A204.1 (cell line): Measurements from ENCODE around the gene USP17L13.
"Not testable (repeated sequence)": the region's sequence is repeated elsewhere in the genome, so short reads cannot be mapped to it uniquely, and the experiment has no call there.

Source experiments
- FAIRE-seq: peaks from 2 replicates; lab custom pipeline; 2012; peaks lifted over from hg19 to GRCh38; lab: Jason Lieb, UNC

Gene USP17L13, protein sequence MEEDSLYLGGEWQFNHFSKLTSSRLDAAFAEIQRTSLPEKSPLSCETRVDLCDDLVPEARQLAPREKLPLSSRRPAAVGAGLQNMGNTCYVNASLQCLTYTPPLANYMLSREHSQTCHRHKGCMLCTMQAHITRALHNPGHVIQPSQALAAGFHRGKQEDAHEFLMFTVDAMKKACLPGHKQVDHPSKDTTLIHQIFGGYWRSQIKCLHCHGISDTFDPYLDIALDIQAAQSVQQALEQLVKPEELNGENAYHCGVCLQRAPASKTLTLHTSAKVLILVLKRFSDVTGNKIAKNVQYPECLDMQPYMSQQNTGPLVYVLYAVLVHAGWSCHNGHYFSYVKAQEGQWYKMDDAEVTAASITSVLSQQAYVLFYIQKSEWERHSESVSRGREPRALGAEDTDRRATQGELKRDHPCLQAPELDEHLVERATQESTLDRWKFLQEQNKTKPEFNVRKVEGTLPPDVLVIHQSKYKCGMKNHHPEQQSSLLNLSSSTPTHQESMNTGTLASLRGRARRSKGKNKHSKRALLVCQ

DNA sequence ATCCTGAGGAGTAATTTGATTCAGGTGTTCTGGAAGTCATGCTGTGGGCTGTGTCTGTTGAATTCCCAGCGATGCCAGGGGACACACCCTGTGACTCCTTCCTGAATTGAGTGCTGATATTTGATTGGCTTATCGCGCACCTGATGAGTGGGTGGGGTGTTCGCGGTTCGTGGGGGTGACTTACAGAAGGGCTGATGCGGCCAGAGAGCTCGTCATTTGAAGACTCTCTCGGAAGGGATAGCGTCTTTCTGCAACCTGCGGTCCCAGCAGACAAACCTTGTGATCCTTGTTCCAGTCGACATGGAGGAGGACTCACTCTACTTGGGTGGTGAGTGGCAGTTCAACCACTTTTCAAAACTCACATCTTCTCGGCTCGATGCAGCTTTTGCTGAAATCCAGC, at the start of gene USP17L13:
Gene USP17L13, plus strand, starts transcription at position 301 of the 400 bp plus-strand sequence. Its CDS starts 0 bp downstream, at position 301.
- FAIRE-seq, result not testable (repeated sequence)

DNA sequence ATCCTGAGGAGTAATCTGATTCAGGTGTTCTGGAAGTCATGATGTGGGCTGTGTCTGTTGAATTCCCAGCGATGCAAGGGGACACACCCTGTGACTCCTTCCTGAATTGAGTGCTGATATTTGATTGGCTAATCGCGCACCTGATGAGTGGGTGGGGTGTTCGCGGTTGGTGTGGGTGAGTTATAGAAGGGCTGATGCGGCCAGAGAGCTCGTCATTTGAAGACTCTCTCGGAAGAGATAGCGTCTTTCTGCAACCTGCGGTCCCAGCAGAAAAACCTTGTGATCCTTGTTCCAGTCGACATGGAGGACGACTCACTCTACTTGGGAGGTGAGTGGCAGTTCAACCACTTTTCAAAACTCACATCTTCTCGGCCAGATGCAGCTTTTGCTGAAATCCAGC, 14.3 kb upstream of the USP17L13 start, which contains the start of gene USP17L10:
Gene USP17L10, plus strand, starts transcription at position 301 of the 400 bp plus-strand sequence. Its CDS starts 0 bp downstream, at position 301.
- not testable (repeated sequence) for FAIRE-seq

DNA sequence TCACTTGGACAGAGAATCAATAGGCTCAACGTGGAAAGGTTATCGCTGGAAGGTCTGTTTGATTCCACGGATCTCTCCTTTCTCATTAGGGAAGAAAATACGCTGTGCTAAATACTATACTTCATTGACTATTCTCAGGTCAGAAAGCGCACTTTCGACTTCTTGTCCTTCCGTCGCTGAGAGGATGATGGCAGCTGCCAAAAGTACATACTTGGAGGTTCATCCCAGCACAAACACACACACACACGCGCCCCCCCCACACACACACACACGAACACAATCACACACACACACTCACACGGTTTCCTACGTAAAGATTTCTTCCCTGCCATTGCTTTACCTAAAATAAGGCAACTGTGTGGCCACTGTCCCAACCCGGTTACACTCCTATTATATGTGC, 10.0 kb upstream of the USP17L13 start:
- not testable (repeated sequence) for FAIRE-seq

DNA sequence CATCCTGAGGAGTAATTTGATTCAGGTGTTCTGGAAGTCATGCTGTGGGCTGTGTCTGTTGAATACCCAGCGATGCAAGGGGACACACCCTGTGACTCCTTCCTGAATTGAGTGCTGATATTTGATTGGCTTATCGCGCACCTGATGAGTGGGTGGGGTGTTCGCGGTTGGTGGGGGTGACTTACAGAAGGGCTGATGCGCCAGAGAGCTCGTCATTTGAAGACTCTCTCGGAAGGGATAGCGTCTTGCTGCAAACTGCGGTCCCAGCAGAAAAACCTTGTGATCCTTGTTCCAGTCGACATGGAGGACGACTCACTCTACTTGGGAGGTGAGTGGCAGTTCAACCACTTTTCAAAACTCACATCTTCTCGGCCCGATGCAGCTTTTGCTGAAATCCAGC, 9.6 kb upstream of the USP17L13 start, which contains the start of gene USP17L11:
Gene USP17L11, plus strand, starts transcription at position 301 of the 400 bp plus-strand sequence. Its CDS starts 0 bp downstream, at position 301.
- FAIRE-seq, result not testable (repeated sequence)

DNA sequence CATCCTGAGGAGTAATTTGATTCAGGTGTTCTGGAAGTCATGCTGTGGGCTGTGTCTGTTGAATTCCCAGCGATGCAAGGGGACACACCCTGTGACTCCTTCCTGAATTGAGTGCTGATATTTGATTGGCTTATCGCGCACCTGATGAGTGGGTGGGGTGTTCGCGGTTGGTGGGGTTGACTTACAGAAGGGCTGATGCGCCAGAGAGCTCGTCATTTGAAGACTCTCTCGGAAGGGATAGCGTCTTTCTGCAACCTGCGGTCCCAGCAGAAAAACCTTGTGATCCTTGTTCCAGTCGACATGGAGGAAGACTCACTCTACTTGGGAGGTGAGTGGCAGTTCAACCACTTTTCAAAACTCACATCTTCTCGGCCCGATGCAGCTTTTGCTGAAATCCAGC, 4.8 kb upstream of the USP17L13 start, which contains the start of gene USP17L12:
Gene USP17L12, plus strand, starts transcription at position 301 of the 400 bp plus-strand sequence. Its CDS starts 0 bp downstream, at position 301.
- not testable (repeated sequence) for FAIRE-seq

DNA sequence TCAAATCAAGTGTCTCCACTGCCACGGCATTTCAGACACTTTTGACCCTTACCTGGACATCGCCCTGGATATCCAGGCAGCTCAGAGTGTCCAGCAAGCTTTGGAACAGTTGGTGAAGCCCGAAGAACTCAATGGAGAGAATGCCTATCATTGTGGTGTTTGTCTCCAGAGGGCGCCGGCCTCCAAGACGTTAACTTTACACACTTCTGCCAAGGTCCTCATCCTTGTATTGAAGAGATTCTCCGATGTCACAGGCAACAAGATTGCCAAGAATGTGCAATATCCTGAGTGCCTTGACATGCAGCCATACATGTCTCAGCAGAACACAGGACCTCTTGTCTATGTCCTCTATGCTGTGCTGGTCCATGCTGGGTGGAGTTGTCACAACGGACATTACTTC, 5.6 kb downstream of the USP17L13 start:
- FAIRE-seq, result not testable (repeated sequence)

DNA sequence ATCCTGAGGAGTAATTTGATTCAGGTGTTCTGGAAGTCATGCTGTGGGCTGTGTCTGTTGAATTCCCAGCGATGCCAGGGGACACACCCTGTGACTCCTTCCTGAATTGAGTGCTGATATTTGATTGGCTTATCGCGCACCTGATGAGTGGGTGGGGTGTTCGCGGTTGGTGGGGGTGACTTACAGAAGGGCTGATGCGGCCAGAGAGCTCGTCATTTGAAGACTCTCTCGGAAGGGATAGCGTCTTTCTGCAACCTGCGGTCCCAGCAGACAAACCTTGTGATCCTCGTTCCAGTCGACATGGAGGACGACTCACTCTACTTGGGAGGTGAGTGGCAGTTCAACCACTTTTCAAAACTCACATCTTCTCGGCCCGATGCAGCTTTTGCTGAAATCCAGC, 9.4 kb downstream of the USP17L13 start, which contains the start of gene USP17L15:
Gene USP17L15, plus strand, starts transcription at position 301 of the 400 bp plus-strand sequence. Its CDS starts 0 bp downstream, at position 301.
- not testable (repeated sequence) for FAIRE-seq

DNA sequence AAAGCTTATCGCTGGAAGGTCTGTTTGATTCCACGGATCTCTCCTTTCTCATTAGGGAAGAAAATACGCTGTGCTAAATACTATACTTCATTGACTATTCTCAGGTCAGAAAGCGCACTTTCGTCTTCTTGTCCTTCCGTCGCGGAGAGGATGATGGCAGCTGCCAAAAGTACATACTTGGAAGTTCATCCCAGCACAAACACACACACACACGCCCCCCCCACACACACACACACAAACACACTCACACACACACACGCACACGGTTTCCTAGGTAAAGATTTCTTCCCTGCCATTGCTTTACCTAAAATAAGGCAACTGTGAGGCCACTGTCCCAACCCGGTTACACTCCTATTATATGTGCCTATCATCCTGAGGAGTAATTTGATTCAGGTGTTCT, 13.8 kb downstream of the USP17L13 start:
- FAIRE-seq, result not testable (repeated sequence)

DNA sequence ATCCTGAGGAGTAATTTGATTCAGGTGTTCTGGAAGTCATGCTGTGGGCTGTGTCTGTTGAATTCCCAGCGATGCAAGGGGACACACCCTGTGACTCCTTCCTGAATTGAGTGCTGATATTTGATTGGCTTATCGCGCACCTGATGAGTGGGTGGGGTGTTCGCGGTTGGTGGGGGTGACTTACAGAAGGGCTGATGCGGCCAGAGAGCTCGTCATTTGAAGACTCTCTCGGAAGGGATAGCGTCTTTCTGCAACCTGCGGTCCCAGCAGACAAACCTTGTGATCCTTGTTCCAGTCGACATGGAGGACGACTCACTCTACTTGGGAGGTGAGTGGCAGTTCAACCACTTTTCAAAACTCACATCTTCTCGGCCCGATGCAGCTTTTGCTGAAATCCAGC, 18.9 kb downstream of the USP17L13 start, which contains the start of gene USP17L17:
Gene USP17L17, plus strand, starts transcription at position 301 of the 400 bp plus-strand sequence. Its CDS starts 0 bp downstream, at position 301.
- FAIRE-seq, result not testable (repeated sequence)

DNA sequence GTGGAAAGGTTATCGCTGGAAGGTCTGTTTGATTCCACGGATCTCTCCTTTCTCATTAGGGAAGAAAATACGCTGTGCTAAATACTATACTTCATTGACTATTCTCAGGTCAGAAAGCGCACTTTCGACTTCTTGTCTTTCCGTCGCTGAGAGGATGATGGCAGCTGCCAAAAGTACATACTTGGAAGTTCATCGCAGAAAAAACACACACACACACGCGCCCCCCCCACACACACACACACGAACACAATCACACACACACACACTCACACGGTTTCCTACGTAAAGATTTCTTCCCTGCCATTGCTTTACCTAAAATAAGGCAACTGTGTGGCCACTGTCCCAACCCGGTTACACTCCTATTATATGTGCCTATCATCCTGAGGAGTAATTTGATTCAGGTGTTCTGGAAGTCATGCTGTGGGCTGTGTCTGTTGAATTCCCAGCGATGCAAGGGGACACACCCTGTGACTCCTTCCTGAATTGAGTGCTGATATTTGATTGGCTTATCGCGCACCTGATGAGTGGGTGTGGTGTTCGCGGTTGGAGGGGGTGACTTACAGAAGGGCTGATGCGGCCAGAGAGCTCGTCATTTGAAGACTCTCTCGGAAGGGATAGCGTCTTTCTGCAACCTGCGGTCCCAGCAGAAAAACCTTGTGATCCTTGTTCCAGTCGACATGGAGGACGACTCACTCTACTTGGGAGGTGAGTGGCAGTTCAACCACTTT, 23.4 kb downstream of the USP17L13 start, which contains the start of gene USP17L18:
Gene USP17L18, plus strand, starts transcription at position 678 of the 728 bp plus-strand sequence. Its CDS starts 0 bp downstream, at position 678.
- FAIRE-seq, result not testable (repeated sequence)

DNA sequence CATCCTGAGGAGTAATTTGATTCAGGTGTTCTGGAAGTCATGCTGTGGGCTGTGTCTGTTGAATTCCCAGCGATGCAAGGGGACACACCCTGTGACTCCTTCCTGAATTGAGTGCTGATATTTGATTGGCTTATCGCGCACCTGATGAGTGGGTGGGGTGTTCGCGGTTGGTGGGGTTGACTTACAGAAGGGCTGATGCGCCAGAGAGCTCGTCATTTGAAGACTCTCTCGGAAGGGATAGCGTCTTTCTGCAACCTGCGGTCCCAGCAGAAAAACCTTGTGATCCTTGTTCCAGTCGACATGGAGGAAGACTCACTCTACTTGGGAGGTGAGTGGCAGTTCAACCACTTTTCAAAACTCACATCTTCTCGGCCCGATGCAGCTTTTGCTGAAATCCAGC, 28.4 kb downstream of the USP17L13 start, which contains the start of gene USP17L19:
Gene USP17L19, plus strand, starts transcription at position 301 of the 400 bp plus-strand sequence. Its CDS starts 0 bp downstream, at position 301.
- FAIRE-seq, result not testable (repeated sequence)

DNA sequence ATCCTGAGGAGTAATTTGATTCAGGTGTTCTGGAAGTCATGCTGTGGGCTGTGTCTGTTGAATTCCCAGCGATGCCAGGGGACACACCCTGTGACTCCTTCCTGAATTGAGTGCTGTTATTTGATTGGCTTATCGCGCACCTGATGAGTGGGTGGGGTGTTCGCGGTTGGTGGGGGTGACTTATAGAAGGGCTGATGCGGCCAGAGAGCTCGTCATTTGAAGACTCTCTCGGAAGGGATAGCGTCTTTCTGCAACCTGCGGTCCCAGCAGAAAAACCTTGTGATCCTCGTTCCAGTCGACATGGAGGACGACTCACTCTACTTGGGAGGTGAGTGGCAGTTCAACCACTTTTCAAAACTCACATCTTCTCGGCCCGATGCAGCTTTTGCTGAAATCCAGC, 33.1 kb downstream of the USP17L13 start, which contains the start of gene USP17L20:
Gene USP17L20, plus strand, starts transcription at position 301 of the 400 bp plus-strand sequence. Its CDS starts 0 bp downstream, at position 301.
- FAIRE-seq, result not testable (repeated sequence)

DNA sequence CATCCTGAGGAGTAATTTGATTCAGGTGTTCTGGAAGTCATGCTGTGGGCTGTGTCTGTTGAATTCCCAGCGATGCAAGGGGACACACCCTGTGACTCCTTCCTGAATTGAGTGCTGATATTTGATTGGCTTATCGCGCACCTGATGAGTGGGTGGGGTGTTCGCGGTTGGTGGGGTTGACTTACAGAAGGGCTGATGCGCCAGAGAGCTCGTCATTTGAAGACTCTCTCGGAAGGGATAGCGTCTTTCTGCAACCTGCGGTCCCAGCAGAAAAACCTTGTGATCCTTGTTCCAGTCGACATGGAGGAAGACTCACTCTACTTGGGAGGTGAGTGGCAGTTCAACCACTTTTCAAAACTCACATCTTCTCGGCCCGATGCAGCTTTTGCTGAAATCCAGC, 37.9 kb downstream of the USP17L13 start, which contains the start of gene USP17L21:
Gene USP17L21, plus strand, starts transcription at position 301 of the 400 bp plus-strand sequence. Its CDS starts 0 bp downstream, at position 301.
- not testable (repeated sequence) for FAIRE-seq

DNA sequence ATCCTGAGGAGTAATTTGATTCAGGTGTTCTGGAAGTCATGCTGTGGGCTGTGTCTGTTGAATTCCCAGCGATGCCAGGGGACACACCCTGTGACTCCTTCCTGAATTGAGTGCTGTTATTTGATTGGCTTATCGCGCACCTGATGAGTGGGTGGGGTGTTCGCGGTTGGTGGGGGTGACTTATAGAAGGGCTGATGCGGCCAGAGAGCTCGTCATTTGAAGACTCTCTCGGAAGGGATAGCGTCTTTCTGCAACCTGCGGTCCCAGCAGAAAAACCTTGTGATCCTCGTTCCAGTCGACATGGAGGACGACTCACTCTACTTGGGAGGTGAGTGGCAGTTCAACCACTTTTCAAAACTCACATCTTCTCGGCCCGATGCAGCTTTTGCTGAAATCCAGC, 42.6 kb downstream of the USP17L13 start, which contains the start of gene USP17L22:
Gene USP17L22, plus strand, starts transcription at position 301 of the 400 bp plus-strand sequence. Its CDS starts 0 bp downstream, at position 301.
- not testable (repeated sequence) for FAIRE-seq

DNA sequence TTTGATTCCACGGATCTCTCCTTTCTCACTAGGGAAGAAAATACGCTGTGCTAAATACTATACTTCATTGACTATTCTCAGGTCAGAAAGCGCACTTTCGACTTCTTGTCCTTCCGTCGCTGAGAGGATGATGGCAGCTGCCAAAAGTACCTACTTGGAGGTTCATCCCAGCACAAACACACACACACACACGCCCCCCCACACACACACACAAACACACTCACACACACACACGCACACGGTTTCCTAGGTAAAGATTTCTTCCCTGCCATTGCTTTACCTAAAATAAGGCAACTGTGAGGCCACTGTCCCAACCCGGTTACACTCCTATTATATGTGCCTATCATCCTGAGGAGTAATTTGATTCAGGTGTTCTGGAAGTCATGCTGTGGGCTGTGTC, 47.0 kb downstream of the USP17L13 start:
- not testable (repeated sequence) for FAIRE-seq
